CD4-positive, alpha-beta T cell treated with Interleukin-6 for 4 hours (primary cell): ENCODE data around the gene LRRTM2.
A peak's percentile ranks its signal among the peaks of the same experiment; 100 is the strongest.
"Not testable (repeated sequence)": the region's sequence is repeated elsewhere in the genome, so short reads cannot be mapped to it uniquely, and the experiment has no call there.

Experiments
- DNase-seq: peaks from one replicate; pipeline ENCODE4 v3.0.0-alpha.2; 2020; ENCODE audit warnings: mixed read lengths

The LRRTM2 gene, protein sequence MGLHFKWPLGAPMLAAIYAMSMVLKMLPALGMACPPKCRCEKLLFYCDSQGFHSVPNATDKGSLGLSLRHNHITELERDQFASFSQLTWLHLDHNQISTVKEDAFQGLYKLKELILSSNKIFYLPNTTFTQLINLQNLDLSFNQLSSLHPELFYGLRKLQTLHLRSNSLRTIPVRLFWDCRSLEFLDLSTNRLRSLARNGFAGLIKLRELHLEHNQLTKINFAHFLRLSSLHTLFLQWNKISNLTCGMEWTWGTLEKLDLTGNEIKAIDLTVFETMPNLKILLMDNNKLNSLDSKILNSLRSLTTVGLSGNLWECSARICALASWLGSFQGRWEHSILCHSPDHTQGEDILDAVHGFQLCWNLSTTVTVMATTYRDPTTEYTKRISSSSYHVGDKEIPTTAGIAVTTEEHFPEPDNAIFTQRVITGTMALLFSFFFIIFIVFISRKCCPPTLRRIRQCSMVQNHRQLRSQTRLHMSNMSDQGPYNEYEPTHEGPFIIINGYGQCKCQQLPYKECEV

DNA sequence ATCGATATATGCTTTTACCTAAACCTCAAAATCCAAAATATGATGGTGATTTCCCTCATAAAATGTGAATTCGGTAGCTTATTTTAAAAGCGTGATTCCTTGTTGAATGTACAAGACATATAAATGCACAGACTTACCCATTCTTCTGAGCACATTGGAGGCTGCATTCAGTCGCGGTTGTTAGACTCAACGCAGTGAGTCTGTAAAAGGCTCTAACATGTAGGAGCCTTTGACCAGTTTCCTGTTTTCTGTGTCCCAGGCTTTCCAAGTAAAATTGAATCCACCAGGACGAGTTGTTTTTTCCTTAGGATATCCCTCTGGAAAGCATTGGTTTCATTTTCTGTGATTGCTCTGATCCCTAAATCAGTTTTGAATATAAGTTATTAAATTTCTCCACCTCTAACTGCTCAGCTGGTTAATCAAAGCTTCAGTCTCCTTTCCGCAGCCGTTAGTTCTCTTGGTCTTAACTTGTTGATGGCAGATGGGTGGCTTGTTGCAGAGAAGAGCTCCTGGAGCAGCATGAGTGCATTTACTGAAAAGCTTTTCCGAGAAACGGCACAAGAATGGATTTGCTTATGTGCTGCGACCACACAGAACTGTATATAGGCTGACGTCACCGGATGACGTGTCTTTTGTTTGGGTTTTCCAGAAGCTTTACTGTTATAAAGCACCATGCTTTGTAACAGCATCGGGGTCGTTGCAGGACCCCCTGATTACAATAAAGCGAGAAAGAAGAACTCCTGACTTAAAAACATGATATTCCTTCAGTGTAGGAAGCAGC lies at the start of gene LRRTM2:
TSS of gene LRRTM2 (minus strand) at position 565 of the 781 bp plus-strand sequence. CDS start at position 141, 424 bp downstream.
- DNase-seq: no peak

DNA sequence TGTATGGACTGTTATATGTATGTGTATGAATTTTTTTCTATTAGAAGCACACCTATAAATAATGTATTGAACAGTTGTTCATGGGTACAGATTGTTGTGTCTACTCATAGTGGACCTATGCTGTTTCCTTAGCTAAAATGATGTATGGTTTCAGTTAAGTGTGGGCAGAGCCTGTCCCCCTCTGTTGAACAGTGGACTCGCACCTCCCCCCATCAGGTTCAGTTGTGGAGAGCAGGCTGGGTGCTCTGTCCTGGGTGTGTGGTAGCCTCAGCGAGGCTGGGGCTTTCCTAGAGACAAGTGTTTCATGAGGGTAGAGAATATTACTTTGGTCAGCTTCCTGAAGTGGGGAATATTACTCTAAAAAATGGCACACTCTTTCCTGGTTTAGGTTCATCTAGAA lies 47.4 kb upstream of the LRRTM2 start:
- DNase-seq: no peak

DNA sequence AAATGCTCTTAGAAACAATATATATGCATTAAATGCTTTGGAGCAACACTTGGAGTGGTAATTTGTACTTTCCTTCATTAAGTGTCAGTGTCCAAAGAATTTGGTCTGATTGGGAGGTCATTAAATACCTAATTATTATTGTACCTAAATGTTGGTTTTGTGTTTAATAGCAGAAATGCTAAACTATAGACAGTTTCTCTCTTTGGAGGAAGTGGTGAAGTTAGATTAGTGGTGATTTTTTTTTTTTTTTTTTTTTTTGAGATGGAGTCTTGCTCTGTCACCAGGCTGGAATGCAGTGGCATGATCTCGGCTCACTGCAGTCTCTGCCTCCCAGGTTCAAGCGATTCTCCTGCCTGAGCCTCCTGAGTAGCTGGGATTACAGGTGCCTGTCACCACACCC lies 46.2 kb upstream of the LRRTM2 start:
- not testable (repeated sequence) for DNase-seq

DNA sequence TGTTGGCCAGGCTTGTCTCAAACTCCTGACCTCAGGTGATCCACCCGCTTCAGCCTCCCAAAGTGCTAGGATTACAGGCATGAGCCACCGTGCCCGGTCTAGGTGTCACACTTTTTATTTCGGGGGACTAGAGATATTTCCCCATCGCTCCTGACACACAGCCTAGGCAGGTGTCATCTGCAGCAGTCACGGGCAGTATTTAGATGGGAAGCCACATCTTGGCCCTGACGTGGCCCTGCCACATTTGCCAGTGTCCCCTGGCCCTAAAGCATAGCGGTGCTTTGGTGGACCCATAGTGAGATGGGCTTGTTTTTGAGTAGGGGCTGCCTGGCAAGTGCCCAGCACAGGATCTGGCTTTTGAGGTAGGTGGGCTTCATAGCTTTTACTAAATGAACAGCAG lies 45.0 kb upstream of the LRRTM2 start:
- no peak for DNase-seq

DNA sequence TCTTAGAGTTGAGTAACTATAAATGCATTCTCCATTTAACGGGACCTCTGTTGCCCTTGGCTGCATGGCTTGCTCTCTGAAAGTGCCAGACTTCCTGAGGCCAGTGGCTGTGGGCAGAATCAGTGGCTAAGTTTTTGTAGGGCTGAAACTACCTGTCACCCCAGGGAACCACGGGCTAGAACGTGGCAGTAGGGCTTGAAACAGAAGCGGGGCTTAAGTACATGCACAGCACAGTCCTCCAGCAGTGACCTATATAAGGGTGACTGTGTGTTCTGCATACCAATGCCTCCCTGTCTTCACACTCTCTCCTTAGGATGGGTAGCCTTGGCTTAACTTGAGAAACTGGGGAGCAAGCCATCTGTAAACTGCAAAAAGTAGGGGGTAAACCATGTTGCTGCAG lies 43.6 kb upstream of the LRRTM2 start:
- no peak for DNase-seq

DNA sequence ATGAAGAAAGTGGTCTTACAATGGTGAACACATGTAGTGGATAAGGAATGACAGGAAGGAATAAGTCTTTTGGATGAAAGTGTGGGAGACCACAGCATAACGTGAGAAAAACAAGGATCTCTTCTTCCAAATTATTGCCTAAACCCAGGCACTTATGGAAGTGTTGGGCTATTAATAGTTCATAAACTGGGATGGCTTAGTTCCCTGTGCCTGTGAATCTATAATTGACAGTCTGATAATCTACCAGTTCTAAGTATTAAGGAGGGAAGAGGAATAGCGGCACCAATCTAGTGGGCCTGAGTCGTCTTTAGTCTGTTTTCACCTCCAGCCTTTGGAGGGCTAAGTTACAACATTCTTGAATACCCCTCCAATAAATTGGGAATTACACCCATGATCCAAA lies 39.2 kb upstream of the LRRTM2 start:
- no peak for DNase-seq

DNA sequence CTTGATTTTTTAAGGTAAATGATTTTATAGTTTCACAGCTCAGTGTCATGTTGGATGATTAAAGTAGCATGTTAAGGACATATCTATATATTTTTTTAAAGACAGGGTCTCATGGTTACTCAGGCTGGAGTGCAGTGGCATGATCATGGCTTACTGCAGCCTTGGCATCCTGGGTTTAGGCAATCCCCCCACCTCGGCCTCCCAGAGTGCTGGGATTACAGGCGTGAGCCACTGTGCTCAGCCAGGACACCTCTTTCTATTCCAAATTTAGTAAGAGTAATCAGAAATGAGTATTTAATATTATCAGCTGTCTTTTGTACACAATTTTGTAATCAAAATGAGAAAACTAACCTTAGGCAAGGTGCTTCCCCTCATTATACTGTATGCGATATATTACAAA lies 38.6 kb upstream of the LRRTM2 start:
- no peak for DNase-seq

DNA sequence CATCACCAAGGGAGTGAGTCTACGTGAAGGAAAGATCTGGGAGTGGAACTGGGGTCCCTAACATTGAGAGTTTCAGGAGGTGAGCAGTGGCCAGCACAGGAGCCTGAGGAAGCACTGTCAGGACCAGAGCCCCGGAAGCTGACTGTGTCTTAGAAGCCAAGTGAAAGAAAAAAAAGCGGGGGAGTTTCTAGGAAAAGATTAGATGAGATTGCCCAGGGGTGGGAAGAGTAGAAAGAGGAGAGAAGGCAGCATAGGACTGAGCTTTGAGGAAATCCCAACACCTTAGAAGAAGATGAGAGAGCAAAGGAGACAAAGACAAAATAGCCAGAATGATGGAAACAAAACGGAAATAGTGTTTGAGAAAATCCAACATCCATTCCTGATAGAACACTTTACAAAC lies 37.0 kb upstream of the LRRTM2 start:
- no peak for DNase-seq

DNA sequence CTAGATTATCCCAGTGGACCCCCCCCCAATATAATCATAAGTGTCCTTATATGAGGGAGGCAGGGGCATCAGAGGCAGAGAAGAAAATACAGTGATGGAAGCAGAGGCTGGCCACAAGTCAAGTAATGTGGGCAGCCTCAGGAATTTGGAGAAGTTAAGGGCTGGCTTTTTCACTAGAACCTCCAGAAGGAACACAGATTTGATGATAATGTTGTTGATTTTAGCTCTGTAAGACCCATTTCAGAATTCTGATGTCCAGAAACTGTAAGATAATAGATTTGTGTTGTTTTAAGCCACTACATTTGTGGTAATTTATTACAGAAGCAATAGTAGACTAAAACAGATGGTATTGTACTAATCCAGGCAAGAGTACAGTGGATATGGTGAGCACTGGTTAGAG lies 36.3 kb upstream of the LRRTM2 start:
- no peak for DNase-seq

DNA sequence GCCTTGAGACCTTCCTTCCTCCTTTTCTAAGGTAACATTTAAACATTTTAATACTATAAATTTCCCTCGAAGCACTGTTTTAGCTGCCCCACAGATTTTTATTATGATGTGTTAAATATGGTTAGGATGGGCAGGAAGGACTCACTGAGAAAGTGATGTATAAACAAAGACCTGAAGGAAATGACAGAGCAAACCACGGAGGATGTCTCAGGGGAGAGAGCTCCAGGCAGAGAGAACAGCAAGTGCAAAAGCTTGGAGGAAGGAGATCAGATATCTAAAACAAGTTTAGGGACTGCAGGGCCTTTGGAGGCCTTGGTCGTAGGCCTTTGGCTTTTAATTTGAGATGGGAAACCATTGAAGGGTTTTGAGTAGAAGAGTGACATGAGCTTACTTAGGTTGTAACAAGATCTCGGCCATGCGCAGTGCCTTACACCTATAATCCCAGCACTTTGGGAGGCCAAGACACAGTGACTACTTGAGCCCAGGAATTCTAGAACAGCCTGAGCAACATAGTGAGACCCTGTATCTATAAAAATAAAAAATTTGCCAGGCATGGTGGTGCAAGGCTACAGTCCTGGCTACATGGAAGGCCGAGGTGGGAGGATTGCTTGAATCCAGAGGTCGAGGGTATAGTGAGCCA lies 35.5 kb upstream of the LRRTM2 start:
- no peak for DNase-seq

DNA sequence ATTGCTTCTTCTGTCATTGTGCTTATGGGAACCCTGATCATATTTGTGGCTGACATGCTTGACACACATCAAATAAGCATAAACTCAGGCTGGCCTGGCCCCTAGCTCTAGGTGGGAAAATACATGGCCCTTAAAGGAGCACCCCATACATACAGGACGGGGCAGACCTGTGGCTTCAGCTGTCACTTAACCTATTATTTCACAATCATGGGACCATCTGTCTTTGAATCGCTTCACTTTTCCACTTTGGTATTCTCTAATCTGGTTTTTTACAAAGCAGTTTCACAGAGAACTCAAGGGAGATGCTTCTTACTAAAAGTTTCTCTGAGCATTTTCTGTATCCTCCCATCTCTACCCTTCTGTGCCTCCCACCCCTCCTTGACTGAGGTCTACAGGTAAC lies 34.6 kb upstream of the LRRTM2 start:
- DNase-seq: no peak

DNA sequence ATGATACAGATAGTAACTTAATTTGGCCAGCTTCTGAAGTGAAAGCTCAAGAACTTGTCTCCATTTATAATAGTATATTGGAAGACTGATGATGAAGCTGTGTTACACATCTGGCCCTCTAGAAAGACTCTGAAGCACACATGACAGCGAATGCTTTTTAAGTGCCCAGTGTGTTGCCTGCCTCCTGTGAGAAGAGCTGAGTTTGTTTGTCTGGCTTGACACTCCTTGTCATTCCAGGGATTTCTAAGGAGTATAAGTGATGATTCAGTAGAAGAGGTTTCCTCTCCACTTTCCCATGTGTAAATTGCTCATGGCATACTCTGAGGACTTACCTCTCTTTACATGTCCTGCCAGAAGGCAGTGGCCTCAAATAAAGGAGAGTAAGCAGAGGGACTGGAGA lies 30.4 kb upstream of the LRRTM2 start:
- DNase-seq: no peak

DNA sequence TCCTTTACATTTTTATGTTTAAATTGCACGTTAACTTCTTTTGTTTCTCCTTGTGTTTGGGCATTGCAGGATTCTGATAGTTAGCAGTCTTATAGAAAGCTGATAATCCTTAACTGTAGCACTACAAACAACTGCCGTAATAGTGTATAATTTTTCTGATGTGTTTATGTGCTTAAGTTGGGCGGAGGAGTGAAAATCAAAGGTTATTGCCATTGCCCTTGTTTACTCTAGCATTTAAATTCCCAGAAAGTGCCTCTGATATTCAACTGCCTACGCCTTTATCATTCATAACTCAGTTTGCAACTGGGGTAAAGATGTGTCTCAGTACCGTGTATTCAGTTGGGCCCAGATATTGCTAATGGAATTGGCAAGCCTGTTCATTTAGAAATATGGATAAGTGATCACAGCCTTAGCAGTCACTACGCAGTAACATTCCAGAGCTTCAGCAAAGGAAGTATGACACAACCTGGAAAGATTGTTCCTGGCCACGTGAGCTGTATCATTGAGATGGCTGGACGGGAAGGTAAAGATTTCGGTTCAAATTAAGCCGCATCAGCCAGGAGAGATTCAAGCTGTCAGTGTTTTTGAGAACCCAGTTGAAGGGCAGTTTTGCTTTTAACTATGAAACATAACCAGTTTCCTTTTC lies 28.1 kb upstream of the LRRTM2 start:
- no peak for DNase-seq

DNA sequence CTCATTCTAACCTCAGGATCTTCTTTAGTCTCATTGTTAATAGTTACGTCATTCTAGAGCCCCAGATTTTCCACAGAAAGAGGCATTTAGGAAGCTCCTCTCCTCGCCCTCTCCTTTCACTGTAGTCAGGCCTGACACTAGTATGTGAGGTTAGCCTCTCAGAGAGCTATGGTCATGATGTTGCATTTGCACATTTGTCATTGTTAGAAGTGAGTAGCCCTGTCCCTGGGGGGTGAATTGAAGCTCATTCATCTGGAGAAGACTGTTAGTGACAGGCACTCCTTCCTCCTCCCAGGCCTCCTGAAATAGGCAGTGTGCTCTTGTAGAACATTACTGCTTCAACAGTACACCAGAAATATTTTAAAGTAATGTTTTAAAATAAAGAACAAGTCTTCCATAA lies 26.6 kb upstream of the LRRTM2 start:
- DNase-seq: no peak

DNA sequence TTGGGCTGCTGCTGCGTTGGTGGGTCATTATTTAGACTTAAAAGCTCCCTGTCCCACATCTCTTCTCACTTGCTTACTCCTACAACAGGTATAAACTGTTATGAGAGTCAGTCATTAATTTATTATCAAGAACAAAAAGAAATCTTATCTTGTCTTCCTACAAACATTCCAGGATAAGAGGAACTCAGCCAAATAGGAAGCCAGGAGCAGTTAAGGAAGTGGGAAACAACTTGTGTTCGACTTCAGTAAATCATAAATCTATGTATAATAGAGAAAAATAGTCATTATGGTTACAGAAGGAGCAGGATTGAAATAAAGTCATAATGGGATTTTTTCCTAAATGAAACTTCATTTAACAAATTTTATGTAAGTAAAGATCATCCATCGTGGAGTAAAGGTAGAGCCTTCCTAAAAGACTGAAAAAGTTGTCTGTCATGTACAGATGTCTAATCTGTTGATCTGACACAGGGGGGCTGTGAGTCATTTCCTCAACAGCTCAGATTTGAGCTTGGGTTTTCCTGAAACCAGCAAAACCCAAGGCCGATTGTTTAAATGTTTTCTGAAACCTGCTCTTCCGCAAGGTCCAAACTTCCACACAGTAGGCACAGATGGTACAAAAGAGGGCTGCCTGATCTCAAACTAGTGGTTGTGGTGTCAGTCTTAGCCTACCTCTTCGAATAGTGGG lies 25.3 kb upstream of the LRRTM2 start:
- peak; percentile 9 for DNase-seq

DNA sequence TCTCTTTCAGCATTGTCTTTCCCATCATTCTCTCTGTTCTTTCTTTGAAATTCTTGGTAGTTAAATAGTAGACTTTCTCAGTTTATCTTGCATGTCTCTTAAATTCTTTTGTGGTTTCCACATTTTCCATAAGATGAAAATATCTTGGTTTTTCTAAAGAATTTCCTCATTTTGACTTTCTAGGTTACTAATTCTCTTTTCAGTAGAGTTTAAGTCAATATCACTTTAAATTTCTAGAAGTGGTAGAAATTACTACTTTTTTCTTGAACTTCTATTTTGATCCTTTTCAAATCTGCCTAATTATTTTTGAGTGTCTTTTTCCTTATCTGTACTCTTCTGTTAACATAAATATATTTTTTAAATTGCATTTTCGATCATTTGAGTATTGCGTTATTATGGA lies 23.6 kb upstream of the LRRTM2 start:
- DNase-seq: no peak

DNA sequence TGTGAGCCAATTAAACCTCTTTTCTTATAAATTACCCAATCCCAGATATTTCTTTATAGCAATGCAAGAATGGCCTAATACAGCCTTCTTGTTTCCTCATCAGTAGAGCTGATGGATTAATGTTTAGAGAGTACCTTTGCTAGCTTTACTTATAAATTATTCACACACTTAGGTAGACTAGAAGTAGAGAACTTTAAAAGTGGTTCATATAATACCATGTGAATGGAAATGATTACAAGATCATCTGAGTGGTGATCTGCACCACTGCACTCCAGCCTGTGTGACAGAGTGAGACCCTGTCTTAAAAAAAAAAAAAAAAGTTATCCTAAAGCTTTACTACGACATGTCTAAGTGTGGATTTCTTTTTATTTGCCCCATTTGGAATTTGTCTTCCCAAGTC lies 23.2 kb upstream of the LRRTM2 start:
- DNase-seq: no peak

DNA sequence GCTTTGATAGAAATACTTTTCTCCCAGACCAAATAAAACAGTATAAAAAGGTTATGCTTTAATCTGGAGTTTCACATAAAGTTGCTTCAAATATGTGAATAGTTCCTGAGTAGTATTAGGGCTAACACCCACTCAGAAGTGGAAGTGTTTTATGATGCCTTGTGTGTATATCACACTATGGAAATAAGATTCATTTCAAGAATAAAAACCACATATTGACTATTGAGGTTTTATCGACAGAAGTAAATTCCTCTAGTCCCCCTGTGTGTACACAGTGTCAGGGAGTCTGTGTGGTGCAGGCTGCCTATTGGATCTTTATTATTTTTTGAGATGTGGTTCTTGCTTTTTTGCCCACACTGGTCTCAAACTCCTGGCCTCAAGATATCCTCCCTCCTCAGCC lies 20.8 kb upstream of the LRRTM2 start:
- no peak for DNase-seq

DNA sequence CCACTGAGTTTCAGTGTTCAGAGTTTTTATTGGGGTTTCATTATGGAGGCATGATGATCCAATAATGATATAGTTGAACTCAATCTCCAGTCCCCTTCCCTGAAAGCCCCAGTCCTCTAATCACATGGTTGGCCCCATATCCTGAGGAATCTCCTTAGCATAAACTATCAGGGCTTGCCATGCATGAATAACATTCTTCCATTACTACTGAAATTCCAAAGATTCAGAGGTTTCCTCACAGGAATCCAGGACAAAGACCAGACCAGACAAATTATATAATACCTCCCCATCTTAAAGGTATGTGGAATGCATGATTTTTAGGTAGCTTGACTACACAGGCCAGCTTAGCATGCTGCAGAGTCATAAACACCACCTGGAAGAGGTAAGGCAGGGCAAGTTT lies 15.5 kb upstream of the LRRTM2 start:
- no peak for DNase-seq

DNA sequence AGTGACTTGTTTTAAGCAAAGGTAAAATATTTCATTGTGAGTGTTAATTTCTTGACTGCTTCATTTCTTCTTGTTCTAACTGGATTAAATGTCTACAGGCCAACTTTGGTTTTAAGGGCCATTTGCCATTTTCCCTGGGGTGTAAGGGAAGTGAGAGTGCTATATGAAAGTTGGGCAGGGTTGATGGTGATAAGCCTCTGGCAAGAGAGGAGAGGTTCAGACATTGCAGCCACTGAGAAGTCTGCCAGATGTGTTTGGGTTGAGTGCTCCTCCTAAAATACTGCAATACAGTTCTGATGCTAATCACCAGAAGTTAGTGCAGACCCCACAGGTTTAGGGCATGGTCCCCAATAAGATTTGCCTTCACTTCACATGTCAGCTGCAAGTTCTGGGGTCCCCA lies 14.9 kb upstream of the LRRTM2 start:
- no peak for DNase-seq

DNA sequence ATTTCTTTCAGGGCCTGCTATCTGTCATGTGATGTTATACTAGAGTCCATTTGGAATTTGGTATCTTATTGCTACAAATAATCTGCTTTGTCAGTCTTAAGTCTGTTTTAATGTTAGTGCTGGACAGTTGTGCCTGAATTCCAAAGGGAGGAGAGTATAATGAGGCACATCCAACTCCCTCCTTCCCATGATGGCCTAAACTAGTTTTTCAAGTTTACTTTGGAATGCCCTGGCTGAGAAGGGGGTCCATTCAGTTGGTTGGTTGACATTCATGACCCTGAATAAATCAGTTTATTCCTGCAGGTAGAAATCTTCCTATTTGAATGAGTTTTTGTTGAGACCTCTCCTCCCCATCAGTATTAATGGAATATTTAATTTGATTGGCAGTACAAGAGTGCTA lies 9.4 kb upstream of the LRRTM2 start:
- no peak for DNase-seq

DNA sequence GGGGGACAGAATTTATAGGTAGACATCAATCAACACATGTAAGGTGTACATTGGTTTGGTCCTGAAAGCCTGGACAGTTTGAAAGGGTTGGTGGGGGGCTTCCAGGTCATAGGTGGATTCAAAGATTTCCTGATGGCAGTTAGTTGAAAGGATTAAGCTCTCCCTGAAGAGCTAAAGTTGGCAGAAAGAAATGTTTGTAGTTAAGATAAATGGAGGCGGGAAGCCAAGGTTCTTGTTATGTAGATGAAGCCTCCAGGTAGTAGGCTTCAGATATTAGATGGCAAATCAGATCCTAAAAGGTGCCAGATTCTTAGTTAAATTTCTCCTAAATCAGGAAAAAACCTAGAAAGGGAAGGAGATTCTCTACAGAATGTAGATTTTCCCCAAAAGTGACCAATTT lies 9.0 kb upstream of the LRRTM2 start:
- no peak for DNase-seq

DNA sequence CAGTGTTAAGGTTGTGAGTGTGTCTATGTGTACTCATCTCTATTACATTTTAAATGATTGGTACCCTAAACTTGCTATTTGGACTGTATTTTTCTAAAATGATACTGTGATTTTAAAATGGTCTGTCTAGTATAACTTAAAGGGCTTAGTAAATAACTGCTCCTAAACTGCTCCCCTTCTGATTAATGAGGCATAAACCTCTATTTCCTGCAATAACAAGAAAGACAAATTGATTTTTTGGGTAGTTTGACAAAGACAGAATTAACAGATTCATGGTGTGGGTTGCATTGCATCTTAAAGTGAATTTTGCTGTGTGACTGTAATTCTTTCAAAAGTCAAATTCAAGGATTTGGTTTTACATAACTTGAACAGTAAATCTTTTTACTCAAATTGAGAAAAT lies 8.1 kb upstream of the LRRTM2 start:
- DNase-seq: no peak
